Neural progenitor cell (in vitro differentiated cells): ENCODE measurements around the gene RBCK1. TPM values are rescaled to one million over a fixed set of nuclear protein-coding genes. Genes with fewer than 3 reads are reported as not detected.

Experiments
- DNase-seq: peaks from one replicate; pipeline ENCODE4 v3.0.0-alpha.2; 2016; ENCODE audit warnings: low spot score
- H2AFZ ChIP-seq: fragments of 200-600 bp; sonication (generic); replicated peaks from 2 replicates; pipeline ENCODE4 v1.6.1; 2016; ENCODE audit warnings: antibody characterized with exemption
- H3F3A ChIP-seq: fragments of 200-600 bp; sonication (generic); 2 replicates; pipeline ENCODE4 v1.6.1; 2016; ENCODE audit warnings: antibody characterized with exemption, low read depth
- H3K27ac ChIP-seq: fragments of 200-600 bp; sonication (generic); 2 replicates; pipeline ENCODE4 v1.5.1; 2016; ENCODE audit warnings: mild to moderate bottlenecking
- H3K27me3 ChIP-seq: fragments of 200-600 bp; sonication (generic); 2 replicates; pipeline ENCODE4 v1.6.1; 2016; ENCODE audit warnings: mild to moderate bottlenecking, moderate library complexity
- H3K36me3 ChIP-seq: fragments of 200-600 bp; sonication (generic); 2 replicates; pipeline ENCODE4 v1.5.1; 2016
- H3K4me1 ChIP-seq: fragments of 200-600 bp; sonication (generic); 2 replicates; pipeline ENCODE4 v1.6.1; 2016; ENCODE audit warnings: mixed run types
- H3K4me2 ChIP-seq: fragments of 200-600 bp; sonication (generic); 2 replicates; pipeline ENCODE4 v1.6.1; 2016
- H3K4me3 ChIP-seq: fragments of 200-600 bp; sonication (generic); 2 replicates; pipeline ENCODE4 v1.5.1; 2016
- H3K79me2 ChIP-seq: fragments of 200-600 bp; sonication (generic); 2 replicates; pipeline ENCODE4 v1.6.1; 2016; ENCODE audit warnings: low read depth
- H3K9ac ChIP-seq: fragments of 200-600 bp; sonication (generic); 2 replicates; pipeline ENCODE4 v1.6.1; 2016
- H3K9me3 ChIP-seq: fragments of 200-600 bp; sonication (generic); 2 replicates; pipeline ENCODE4 v1.5.1; 2016; ENCODE audit warnings: low read depth
- H4K20me1 ChIP-seq: fragments of 200-600 bp; sonication (generic); 2 replicates; pipeline ENCODE4 v1.6.1; 2016; ENCODE audit warnings: low read depth
- H3K27ac Mint-ChIP-seq: 3 replicates; pipeline ENCODE4 v1.8.0; 2021; ENCODE audit warnings: mixed read lengths
- H3K27me3 Mint-ChIP-seq: 2 replicates; pipeline ENCODE4 v1.8.0; 2022; ENCODE audit warnings: low read depth, mild to moderate bottlenecking, inconsistent platforms, moderate library complexity, mixed read lengths; ENCODE audit not compliant: insufficient read depth
- H3K36me3 Mint-ChIP-seq: 3 replicates; pipeline ENCODE4 v1.8.0; 2021; ENCODE audit warnings: mixed read lengths
- H3K4me1 Mint-ChIP-seq: 3 replicates; pipeline ENCODE4 v1.8.0; 2021; ENCODE audit warnings: mixed read lengths
- H3K4me3 Mint-ChIP-seq: 3 replicates; pipeline ENCODE4 v1.8.0; 2021; ENCODE audit warnings: mild to moderate bottlenecking, moderate library complexity, mixed read lengths
- H3K9me3 Mint-ChIP-seq: 3 replicates; pipeline ENCODE4 v1.8.0; 2020; ENCODE audit warnings: mixed read lengths
- EZH2 ChIP-seq: fragments of 200-600 bp; sonication (generic); IDR thresholded peaks from 2 replicates; pipeline ENCODE4 v1.6.1; 2017; ENCODE audit warnings: antibody characterized with exemption, mild to moderate bottlenecking, moderate library complexity
- EZH2phosphoT487 ChIP-seq: fragments of 200-600 bp; sonication (generic); IDR thresholded peaks from 2 replicates; pipeline ENCODE4 v1.6.1; 2017; ENCODE audit warnings: antibody characterized with exemption
- total RNA-seq: library from RNA; depleted of rRNA; stranded (reverse); fragments of >200 nt; gene quantifications from 2 replicates; pipeline ENCODE4 v1.2.3, GENCODE V29; 2015; ENCODE audit warnings: low replicate concordance
- TF ChIP-seq, protein P1 (sequence below): fragments of 200-600 bp; sonication (generic); IDR thresholded peaks from 2 replicates; pipeline ENCODE4 v1.5.1; 2017; ENCODE audit warnings: antibody characterized with exemption, mild to moderate bottlenecking

The RBCK1 gene
- total RNA-seq, 1 donor from 2014 or later, result 24.3 TPM

GRCh38 chr20:368915-369314, 39.2 kb upstream of the RBCK1 start:
- H3K9me3 ChIP-seq, result no peaks in the 10 kb centered on the region
- no peak overlapping the region for H3K27ac ChIP-seq
- no peaks in the 10 kb centered on the region for H3K4me1 ChIP-seq
- no peaks in the 10 kb centered on the region for H3K79me2 ChIP-seq
- DNase-seq, result no peak
- H3K4me3 Mint-ChIP-seq, result no peak overlapping the region
- H3K4me3 ChIP-seq, result no peak overlapping the region
- no peak overlapping the region for H3K9ac ChIP-seq
- H2AFZ ChIP-seq, result no peak overlapping the region
- H3F3A ChIP-seq, result no peaks in the 10 kb centered on the region
- H3K27ac Mint-ChIP-seq, result no peak overlapping the region
- peaks cover 3% of the 10 kb centered on the region for H3K9me3 Mint-ChIP-seq
- no peaks in the 10 kb centered on the region for H3K27me3 ChIP-seq
- no peaks in the 10 kb centered on the region for H4K20me1 ChIP-seq
- H3K36me3 ChIP-seq, result no peaks in the 10 kb centered on the region
- H3K4me1 Mint-ChIP-seq, result peaks cover 11% of the 10 kb centered on the region
- no peak overlapping the region for H3K4me2 ChIP-seq
- H3K27me3 Mint-ChIP-seq, result peaks cover 7% of the 10 kb centered on the region
- H3K36me3 Mint-ChIP-seq, result no peaks in the 10 kb centered on the region
- TF ChIP-seq, protein P1, sequence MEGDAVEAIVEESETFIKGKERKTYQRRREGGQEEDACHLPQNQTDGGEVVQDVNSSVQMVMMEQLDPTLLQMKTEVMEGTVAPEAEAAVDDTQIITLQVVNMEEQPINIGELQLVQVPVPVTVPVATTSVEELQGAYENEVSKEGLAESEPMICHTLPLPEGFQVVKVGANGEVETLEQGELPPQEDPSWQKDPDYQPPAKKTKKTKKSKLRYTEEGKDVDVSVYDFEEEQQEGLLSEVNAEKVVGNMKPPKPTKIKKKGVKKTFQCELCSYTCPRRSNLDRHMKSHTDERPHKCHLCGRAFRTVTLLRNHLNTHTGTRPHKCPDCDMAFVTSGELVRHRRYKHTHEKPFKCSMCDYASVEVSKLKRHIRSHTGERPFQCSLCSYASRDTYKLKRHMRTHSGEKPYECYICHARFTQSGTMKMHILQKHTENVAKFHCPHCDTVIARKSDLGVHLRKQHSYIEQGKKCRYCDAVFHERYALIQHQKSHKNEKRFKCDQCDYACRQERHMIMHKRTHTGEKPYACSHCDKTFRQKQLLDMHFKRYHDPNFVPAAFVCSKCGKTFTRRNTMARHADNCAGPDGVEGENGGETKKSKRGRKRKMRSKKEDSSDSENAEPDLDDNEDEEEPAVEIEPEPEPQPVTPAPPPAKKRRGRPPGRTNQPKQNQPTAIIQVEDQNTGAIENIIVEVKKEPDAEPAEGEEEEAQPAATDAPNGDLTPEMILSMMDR, result no peak
- TF ChIP-seq EZH2phosphoT487 (no peak), EZH2 (no peak)

- Histone ChIP-seq H4K20me1 (no peaks in the 10 kb centered on the region), H3F3A (no peaks in the 10 kb centered on the region), H3K79me2 (no peaks in the 10 kb centered on the region), H3K36me3 (no peaks in the 10 kb centered on the region), H3K4me2 (no peak overlapping the region), H3K4me1 (no peaks in the 10 kb centered on the region), H3K9me3 (no peaks in the 10 kb centered on the region), H3K9ac (no peak overlapping the region), H3K27ac (no peak overlapping the region), H2AFZ (no peak overlapping the region), H3K27me3 (no peaks in the 10 kb centered on the region), H3K4me3 (no peak overlapping the region)
- DNase-seq, result no peak
- TF ChIP-seq EZH2phosphoT487 (no peak), EZH2 (no peak)
- TF ChIP-seq, protein P1, result no peak
- Mint-ChIP-seq H3K4me3 (no peak overlapping the region), H3K36me3 (no peaks in the 10 kb centered on the region), H3K27ac (no peak overlapping the region), H3K4me1 (peaks cover 11% of the 10 kb centered on the region), H3K9me3 (peaks cover 3% of the 10 kb centered on the region), H3K27me3 (peaks cover 7% of the 10 kb centered on the region)
Measured at GRCh38 chr20:370151-370600, 37.9 kb upstream of the RBCK1 start.

- H3K36me3 ChIP-seq, result no peaks in the 10 kb centered on the region
- H3K27me3 Mint-ChIP-seq, result peaks cover 7% of the 10 kb centered on the region
- peaks cover 3% of the 10 kb centered on the region for H3K9me3 Mint-ChIP-seq
- TF ChIP-seq, protein P1, result no peak
- no peak for TF ChIP-seq EZH2phosphoT487
- no peak for TF ChIP-seq EZH2
- no peaks in the 10 kb centered on the region for H4K20me1 ChIP-seq
- no peak overlapping the region for H3K4me3 ChIP-seq
- H3K4me1 Mint-ChIP-seq, result peaks cover 11% of the 10 kb centered on the region
- H3K4me3 Mint-ChIP-seq, result no peak overlapping the region
- H3K9me3 ChIP-seq, result no peaks in the 10 kb centered on the region
- H3K27me3 ChIP-seq, result no peaks in the 10 kb centered on the region
- H3K27ac ChIP-seq, result no peak overlapping the region
- no peak overlapping the region for H3K9ac ChIP-seq
- H3F3A ChIP-seq, result no peaks in the 10 kb centered on the region
- H3K27ac Mint-ChIP-seq, result no peak overlapping the region
- H3K4me2 ChIP-seq, result no peak overlapping the region
- no peaks in the 10 kb centered on the region for H3K4me1 ChIP-seq
- no peaks in the 10 kb centered on the region for H3K36me3 Mint-ChIP-seq
- DNase-seq, result no peak
- H3K79me2 ChIP-seq, result no peaks in the 10 kb centered on the region
- H2AFZ ChIP-seq, result no peak overlapping the region
Measured at GRCh38 chr20:370977-371754, 36.9 kb upstream of the RBCK1 start.
